ENCODE data around the gene JAKMIP1.

Gene JAKMIP1

GRCh38 chr4:6065166-6065565 lies 135.2 kb downstream of the JAKMIP1 start:
- no peak for DNase-seq (ENCODE audit: low spot score)

- DNase-seq (ENCODE audit: low spot score) = no peak
Observed at GRCh38 chr4:6064383-6064782, 136.0 kb downstream of the JAKMIP1 start.

- DNase-seq (ENCODE audit: low spot score) = no peak
Observed at GRCh38 chr4:6063684-6064083, 136.7 kb downstream of the JAKMIP1 start.

GRCh38 chr4:6062133-6062532 lies 138.2 kb downstream of the JAKMIP1 start:
- no peak for DNase-seq (ENCODE audit: low spot score)

- no peak for DNase-seq (ENCODE audit: low spot score)
Observed at GRCh38 chr4:6059375-6059805, 141.0 kb downstream of the JAKMIP1 start.

GRCh38 chr4:6058531-6059374 lies 141.6 kb downstream of the JAKMIP1 start:
- no peak for DNase-seq (ENCODE audit: low spot score)

- DNase-seq (ENCODE audit: low spot score) = no peak
Observed at GRCh38 chr4:6056976-6057766, 143.2 kb downstream of the JAKMIP1 start.

- no peak for DNase-seq (ENCODE audit: low spot score)
Observed at GRCh38 chr4:6055436-6055835, 144.9 kb downstream of the JAKMIP1 start.

- no peak for DNase-seq (ENCODE audit: low spot score)
Observed at GRCh38 chr4:6055030-6055429, 145.3 kb downstream of the JAKMIP1 start.

- no peak for DNase-seq (ENCODE audit: low spot score)
Observed at GRCh38 chr4:6054162-6054922, 146.0 kb downstream of the JAKMIP1 start.

GRCh38 chr4:6052679-6053078 lies 147.7 kb downstream of the JAKMIP1 start:
- no peak for DNase-seq (ENCODE audit: low spot score)

GRCh38 chr4:6050551-6050950 lies 149.8 kb downstream of the JAKMIP1 start:
- no peak for DNase-seq (ENCODE audit: low spot score)

- no peak for DNase-seq (ENCODE audit: low spot score)
Observed at GRCh38 chr4:6049985-6050384, 150.4 kb downstream of the JAKMIP1 start.

GRCh38 chr4:6049278-6049677 lies 151.1 kb downstream of the JAKMIP1 start:
- DNase-seq (ENCODE audit: low spot score) = no peak

GRCh38 chr4:6048537-6048936 lies 151.8 kb downstream of the JAKMIP1 start:
- DNase-seq (ENCODE audit: low spot score) = no peak

GRCh38 chr4:6047130-6047673 lies 153.1 kb downstream of the JAKMIP1 start:
- DNase-seq (ENCODE audit: low spot score) = peak; percentile 6

- DNase-seq (ENCODE audit: low spot score) = no peak
Observed at GRCh38 chr4:6046526-6047129, 153.7 kb downstream of the JAKMIP1 start.

- DNase-seq (ENCODE audit: low spot score) = no peak
Observed at GRCh38 chr4:6044805-6045204, 155.5 kb downstream of the JAKMIP1 start.

- no peak for DNase-seq (ENCODE audit: low spot score)
Observed at GRCh38 chr4:6044276-6044675, 156.1 kb downstream of the JAKMIP1 start.

- DNase-seq (ENCODE audit: low spot score) = no peak
Observed at GRCh38 chr4:6043843-6044242, 156.5 kb downstream of the JAKMIP1 start.

- no peak for DNase-seq (ENCODE audit: low spot score)
Observed at GRCh38 chr4:6043188-6043587, 157.2 kb downstream of the JAKMIP1 start.
